Peyer's patch (tissue), 4 donors: ENCODE measurements around the gene IFT88. TPM values are rescaled to one million over a fixed set of nuclear protein-coding genes. Genes with fewer than 3 reads are reported as not detected.

Source experiments
- DNase-seq, 3 donors: peaks; one replicate each; pipeline ENCODE4 v3.0.0-alpha.2; 2017 to 2019
- H3K27ac ChIP-seq, 4 donors: fragments of 200-600 bp; sonication (generic); one replicate each; pipeline ENCODE4 v1.5.1; 2016 to 2019
- H3K27me3 ChIP-seq, 2 donors: fragments of 200-600 bp; sonication (generic); one replicate each; pipeline ENCODE4 v1.5.1; 2019
- H3K36me3 ChIP-seq, 3 donors: fragments of 200-600 bp; sonication (generic); one replicate each; pipeline ENCODE4 v1.5.1; 2016 to 2019
- H3K4me1 ChIP-seq, 4 donors: fragments of 200-600 bp; sonication (generic); one replicate each; pipeline ENCODE4 v1.5.1; 2016 to 2019
- H3K4me3 ChIP-seq, 4 donors: fragments of 200-600 bp; sonication (generic); 1 replicate in 3 of 4; 2 replicates in 1 of 4; pipeline ENCODE4 v1.5.1; 2016 to 2019; ENCODE audit warnings: mild to moderate bottlenecking in 1 of 4
- H3K9me3 ChIP-seq, 4 donors: fragments of 200-600 bp; sonication (generic); one replicate each; pipeline ENCODE4 v1.5.1; 2016 to 2019; ENCODE audit warnings: mild to moderate bottlenecking in 1 of 4
- POLR2A ChIP-seq, 2 donors: fragments of 450-650 bp; IDR thresholded peaks; one replicate each; pipeline ENCODE4 v1.5.1; 2017; ENCODE audit warnings: antibody characterized with exemption in 2 of 2, mild to moderate bottlenecking in 2 of 2, moderate library complexity in 2 of 2
- total RNA-seq, 4 donors: library from RNA; depleted of rRNA; stranded (reverse); fragments of >200 nt; gene quantifications; one replicate each; pipeline ENCODE4 v1.1.0, GENCODE V29; 2016
- TF ChIP-seq, protein P1 (sequence below), 6 experiments: fragments of 450-650 bp in 4 of 6; fragments of 200-600 bp in 2 of 6; sonication (generic) in 1 of 6; IDR thresholded peaks; one replicate each; pipeline ENCODE4 v1.5.1; 2017 to 2019; ENCODE audit warnings: antibody characterized with exemption in 6 of 6, mild to moderate bottlenecking in 3 of 6, moderate library complexity in 1 of 6

The IFT88 gene
- total RNA-seq, 4 donors from 2014 or later: 25.6 to 30.5 (median 25.8) TPM

- Histone ChIP-seq H3K27me3 (no peaks in the 10 kb centered on the region), H3K27ac (no peak overlapping the region), H3K9me3 (no peaks in the 10 kb centered on the region), H3K36me3 (no peaks in the 10 kb centered on the region), H3K4me1 (peaks cover 0 to 9% (median 0%) of the 10 kb centered on the region in 4 donors), H3K4me3 (no peak overlapping the region)
- TF ChIP-seq, protein P1, sequence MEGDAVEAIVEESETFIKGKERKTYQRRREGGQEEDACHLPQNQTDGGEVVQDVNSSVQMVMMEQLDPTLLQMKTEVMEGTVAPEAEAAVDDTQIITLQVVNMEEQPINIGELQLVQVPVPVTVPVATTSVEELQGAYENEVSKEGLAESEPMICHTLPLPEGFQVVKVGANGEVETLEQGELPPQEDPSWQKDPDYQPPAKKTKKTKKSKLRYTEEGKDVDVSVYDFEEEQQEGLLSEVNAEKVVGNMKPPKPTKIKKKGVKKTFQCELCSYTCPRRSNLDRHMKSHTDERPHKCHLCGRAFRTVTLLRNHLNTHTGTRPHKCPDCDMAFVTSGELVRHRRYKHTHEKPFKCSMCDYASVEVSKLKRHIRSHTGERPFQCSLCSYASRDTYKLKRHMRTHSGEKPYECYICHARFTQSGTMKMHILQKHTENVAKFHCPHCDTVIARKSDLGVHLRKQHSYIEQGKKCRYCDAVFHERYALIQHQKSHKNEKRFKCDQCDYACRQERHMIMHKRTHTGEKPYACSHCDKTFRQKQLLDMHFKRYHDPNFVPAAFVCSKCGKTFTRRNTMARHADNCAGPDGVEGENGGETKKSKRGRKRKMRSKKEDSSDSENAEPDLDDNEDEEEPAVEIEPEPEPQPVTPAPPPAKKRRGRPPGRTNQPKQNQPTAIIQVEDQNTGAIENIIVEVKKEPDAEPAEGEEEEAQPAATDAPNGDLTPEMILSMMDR (IDR thresholded peaks at IDR 0.05): no peak
- TF ChIP-seq POLR2A (IDR thresholded peaks at IDR 0.05): no peak
- DNase-seq: no peak
Measured at GRCh38 chr13:20715330-20715712, 148.4 kb downstream of the IFT88 start.

DNA sequence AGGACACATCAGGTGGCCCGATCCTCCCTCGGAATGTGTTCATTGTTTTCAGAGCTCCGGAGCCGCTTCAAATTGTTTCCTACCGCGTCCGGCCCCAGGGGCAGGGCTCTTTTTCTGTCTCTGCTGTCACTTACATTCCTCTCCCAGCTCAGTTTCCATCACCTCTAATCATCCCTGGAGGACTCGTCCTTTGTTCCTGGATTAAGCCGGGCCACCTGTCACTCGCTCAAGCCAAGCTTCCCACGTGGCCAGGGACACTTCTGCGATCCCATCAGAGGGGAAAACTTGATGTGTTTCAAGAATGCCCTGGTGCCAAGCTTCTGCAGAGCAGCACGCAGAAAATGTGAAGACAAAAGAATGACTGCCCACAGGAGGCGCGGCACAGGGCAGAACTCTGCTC lies 150.0 kb downstream of the IFT88 start:
- Histone ChIP-seq H3K36me3 (no peaks in the 10 kb centered on the region), H3K27me3 (no peaks in the 10 kb centered on the region), H3K27ac (no peak overlapping the region), H3K4me1 (peaks cover 0 to 17% (median 7%) of the 10 kb centered on the region in 4 donors), H3K4me3 (no peak overlapping the region), H3K9me3 (no peaks in the 10 kb centered on the region)
- DNase-seq: no peak
- no peak for TF ChIP-seq POLR2A (IDR thresholded peaks at IDR 0.05)
- TF ChIP-seq, protein P1 (IDR thresholded peaks at IDR 0.05): no peak

- TF ChIP-seq, protein P1 (IDR thresholded peaks at IDR 0.05): no peak
- TF ChIP-seq POLR2A (IDR thresholded peaks at IDR 0.05): no peak
- Histone ChIP-seq H3K36me3 (no peaks in the 10 kb centered on the region), H3K4me3 (no peak overlapping the region), H3K27me3 (no peaks in the 10 kb centered on the region), H3K9me3 (no peaks in the 10 kb centered on the region), H3K4me1 (peaks cover 0 to 12% (median 7%) of the 10 kb centered on the region in 4 donors), H3K27ac (no peak overlapping the region)
- no peak for DNase-seq
Measured at GRCh38 chr13:20717581-20718542, 150.9 kb downstream of the IFT88 start.

DNA sequence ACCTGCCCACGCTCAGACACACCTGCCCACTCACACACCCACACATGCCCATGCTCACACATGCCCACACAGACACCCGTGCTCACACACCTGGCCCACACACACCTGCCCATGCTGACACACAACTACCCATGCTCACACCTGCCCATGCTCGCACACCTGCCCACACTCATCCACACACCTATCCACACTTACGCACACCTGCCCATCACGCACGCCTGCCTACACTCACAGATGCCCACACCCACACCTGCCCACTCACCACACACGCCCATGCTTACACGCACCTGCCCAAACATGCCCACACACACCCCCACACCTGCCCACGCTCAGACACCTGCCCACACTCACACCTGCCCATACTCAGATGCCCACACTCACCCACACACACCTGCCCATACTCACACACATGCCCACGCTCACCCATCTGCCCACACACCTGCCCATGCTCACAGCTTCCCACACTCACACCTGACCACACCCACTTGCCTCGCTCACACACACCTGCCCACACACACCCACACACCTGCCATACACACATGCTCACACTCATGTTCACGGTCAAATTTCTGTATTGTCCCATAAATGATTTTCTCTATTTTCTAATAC lies 152.1 kb downstream of the IFT88 start:
- Histone ChIP-seq H3K27me3 (no peaks in the 10 kb centered on the region), H3K27ac (no peak overlapping the region), H3K36me3 (no peaks in the 10 kb centered on the region), H3K4me1 (peaks cover 0 to 10% (median 7%) of the 10 kb centered on the region in 4 donors), H3K9me3 (no peaks in the 10 kb centered on the region), H3K4me3 (no peak overlapping the region)
- no peak for DNase-seq
- TF ChIP-seq, protein P1 (IDR thresholded peaks at IDR 0.05): no peak
- TF ChIP-seq POLR2A (IDR thresholded peaks at IDR 0.05): no peak

DNA sequence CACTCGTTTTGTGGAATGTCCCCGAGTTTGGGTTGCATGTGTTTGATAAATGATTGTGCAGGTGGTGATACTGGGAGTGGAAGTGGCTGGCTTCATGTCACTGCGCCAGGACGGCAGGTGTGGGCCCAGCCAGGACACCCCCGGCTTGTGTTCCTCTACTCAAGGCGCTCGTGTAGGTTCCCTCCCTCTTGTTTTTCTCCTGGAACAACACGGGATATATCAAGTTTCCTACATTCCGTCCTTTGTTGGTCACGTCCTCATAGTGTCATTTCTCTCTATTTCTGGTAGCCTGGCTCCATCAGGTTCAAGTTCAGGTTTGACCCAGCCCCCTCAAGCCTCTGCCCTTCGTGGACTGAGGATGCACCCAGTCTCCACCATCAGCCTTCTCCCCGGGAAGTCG lies 152.8 kb downstream of the IFT88 start:
- H3K27ac ChIP-seq: no peak overlapping the region
- H3K9me3 ChIP-seq: no peaks in the 10 kb centered on the region

More for the DNA sequence above, 152.8 kb downstream of the IFT88 start:
- TF ChIP-seq POLR2A (IDR thresholded peaks at IDR 0.05): no peak
- TF ChIP-seq, protein P1 (IDR thresholded peaks at IDR 0.05): no peak
- Histone ChIP-seq H3K27me3 (no peaks in the 10 kb centered on the region), H3K4me3 (no peak overlapping the region), H3K36me3 (no peaks in the 10 kb centered on the region), H3K4me1 (peaks cover 0 to 10% (median 7%) of the 10 kb centered on the region in 4 donors)
- no peak for DNase-seq
